Right lobe of liver (tissue), 4 donors: ENCODE data around the gene SMIM35.
A peak's percentile ranks its signal among the peaks of the same experiment; 100 is the strongest.

Experiments used
- CTCF ChIP-seq, 4 donors: fragments of 200-600 bp in 3 of 4; fragments of 450-650 bp in 1 of 4; IDR thresholded peaks; one replicate each; pipeline versions ENCODE4 v1.5.1 to v1.8.0; 2016 to 2022; ENCODE audit warnings: antibody characterized with exemption in 4 of 4, mild to moderate bottlenecking in 2 of 4
- POLR2A ChIP-seq: fragments of 450-650 bp; IDR thresholded peaks from one replicate; pipeline ENCODE4 v1.6.1; 2017; ENCODE audit warnings: antibody characterized with exemption, mild to moderate bottlenecking
- donor health status: DM: no; HTN: no; CAD: no.
- donor health status: DM: no; HTN: no; CAD: no.
- donor health status: DM: no; HTN: yes; CAD: no.

- TF ChIP-seq CTCF (IDR thresholded peaks at IDR 0.05) (no peak), POLR2A (peak; percentile 88)
These were observed 100.5 kb downstream of the SMIM35 start, which contains the start of gene IL10RA for GRCh38 chr11:117985953-117986887.
